C4-2B (cell line): ENCODE data around the gene KRT12.

Source experiments
- H3K27ac ChIP-seq: fragments of 450-650 bp; 2 replicates; pipeline ENCODE4 v1.5.1; 2017
- ZFX ChIP-seq: fragments of 450-650 bp; IDR thresholded peaks from 2 replicates; pipeline ENCODE4 v1.6.1; 2017
- TF ChIP-seq, protein P1 (sequence below): fragments of 450-650 bp; conservative IDR thresholded peaks from 2 replicates; pipeline ENCODE4 v1.5.1; 2017; ENCODE audit warnings: mild to moderate bottlenecking

KRT12 gene

DNA sequence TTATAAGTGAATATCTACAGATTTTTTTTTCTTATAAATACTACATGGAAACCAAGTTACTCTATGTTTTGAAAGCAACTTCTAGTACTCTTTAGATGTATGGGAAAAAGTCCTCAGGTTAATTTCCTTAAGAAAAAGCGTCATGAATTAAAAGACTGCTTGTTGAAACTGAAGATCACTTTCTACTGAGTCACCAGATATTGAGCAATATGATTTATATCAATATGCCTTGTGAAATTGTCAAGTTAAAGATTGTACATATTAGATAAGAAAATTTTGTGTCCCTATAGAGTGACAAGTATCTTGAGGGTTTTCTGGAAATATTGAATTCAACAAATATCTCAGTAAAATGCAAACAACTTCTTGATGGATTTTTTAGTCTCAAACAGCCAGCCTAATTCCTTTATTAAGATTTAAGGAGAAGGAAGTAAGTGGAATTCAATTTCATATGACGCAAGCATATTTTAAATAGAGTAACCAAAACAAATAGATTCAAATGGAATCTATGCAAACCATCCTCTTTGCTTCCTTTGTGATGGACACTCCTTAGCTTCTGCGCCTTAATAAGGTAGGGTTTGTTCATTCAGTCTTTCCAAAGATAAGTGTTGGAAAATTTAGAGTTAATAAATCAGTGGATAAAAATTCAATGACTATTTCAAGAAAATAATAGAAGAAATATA is 16.6 kb downstream of the KRT12 start:
- no peak for TF ChIP-seq ZFX
- TF ChIP-seq, protein P1, sequence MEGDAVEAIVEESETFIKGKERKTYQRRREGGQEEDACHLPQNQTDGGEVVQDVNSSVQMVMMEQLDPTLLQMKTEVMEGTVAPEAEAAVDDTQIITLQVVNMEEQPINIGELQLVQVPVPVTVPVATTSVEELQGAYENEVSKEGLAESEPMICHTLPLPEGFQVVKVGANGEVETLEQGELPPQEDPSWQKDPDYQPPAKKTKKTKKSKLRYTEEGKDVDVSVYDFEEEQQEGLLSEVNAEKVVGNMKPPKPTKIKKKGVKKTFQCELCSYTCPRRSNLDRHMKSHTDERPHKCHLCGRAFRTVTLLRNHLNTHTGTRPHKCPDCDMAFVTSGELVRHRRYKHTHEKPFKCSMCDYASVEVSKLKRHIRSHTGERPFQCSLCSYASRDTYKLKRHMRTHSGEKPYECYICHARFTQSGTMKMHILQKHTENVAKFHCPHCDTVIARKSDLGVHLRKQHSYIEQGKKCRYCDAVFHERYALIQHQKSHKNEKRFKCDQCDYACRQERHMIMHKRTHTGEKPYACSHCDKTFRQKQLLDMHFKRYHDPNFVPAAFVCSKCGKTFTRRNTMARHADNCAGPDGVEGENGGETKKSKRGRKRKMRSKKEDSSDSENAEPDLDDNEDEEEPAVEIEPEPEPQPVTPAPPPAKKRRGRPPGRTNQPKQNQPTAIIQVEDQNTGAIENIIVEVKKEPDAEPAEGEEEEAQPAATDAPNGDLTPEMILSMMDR = no peak
- no peak overlapping the region for H3K27ac ChIP-seq

DNA sequence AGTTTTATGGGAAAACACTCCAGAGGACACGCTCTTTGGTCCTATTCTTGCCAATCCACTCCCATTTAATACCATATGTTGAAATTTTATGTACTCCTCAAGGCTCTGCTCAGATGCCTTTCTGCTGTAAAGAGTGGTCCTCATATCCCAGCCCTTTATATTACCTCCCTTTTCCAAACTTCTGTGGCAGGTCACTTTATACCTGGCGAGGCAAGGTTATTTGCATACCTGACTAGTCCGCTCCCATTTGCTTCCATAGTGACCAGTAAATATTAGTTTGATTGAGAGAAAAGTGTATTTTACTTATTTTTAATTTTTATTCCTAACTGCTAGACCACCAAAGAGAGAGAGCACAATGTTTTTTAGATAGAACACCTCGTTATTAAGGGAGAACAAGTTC is 17.3 kb downstream of the KRT12 start:
- H3K27ac ChIP-seq = no peak overlapping the region
- TF ChIP-seq, protein P1 = no peak
- no peak for TF ChIP-seq ZFX

DNA sequence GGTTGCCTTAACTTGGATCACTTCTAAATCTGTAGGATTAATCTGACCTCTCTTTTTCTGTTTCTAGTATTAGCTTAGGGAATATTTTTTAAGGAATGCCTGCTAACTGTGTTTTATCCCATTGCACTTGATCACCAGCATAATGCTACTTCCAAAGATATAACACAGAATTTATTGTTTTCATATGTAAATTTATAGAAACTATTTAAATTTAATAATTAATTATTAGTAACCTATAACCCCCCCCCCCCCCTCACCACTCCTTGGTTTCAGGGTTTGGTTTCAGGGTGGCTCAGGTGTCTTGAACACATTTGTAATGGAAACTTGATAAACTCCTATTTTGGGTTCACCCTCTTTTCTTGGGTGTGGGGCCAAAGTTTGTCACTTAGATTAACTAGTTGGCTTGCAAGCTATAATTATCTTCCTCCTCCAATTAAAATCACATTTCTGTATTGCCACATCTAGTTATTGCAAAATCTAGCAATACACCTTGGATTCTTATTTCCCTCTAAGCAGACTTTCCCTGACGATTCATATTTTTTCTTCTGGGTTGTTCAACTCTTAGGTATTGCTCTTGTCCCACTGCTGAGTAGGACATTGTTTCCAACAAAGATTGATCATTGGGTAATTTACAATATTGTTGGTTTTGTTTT is 18.3 kb downstream of the KRT12 start:
- no peak overlapping the region for H3K27ac ChIP-seq
- TF ChIP-seq, protein P1 = no peak
- no peak for TF ChIP-seq ZFX

DNA sequence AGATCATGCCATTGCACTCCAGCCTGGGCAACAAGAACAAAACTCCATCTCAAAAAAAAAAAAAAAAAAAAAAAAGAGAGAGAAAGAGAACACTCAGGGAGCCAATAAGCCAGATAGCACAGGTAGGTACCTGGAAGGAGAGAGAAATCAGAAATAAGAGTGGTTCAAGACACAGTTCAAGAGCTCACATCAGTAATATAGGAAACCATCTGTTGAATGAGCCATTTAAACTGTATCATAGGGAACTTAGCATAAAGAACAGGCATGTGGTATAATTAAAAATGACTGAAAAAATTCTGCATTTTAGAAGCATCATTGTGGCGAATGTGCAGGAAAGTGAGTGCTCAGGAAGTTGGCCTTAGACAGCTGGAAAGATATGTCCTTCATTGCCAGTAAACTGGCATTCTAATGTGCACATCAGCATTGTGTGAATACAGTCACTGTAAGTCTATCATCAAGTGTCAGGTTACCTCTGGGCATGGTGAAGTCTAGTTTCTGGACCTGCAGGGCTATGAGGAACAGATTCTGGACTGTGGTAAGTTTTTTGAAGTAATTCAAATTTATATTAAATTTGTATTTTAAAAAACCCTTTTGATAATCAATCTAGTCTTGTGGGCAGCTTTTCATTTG is 20.4 kb downstream of the KRT12 start:
- TF ChIP-seq, protein P1 = no peak
- no peak for TF ChIP-seq ZFX
- no peak overlapping the region for H3K27ac ChIP-seq

DNA sequence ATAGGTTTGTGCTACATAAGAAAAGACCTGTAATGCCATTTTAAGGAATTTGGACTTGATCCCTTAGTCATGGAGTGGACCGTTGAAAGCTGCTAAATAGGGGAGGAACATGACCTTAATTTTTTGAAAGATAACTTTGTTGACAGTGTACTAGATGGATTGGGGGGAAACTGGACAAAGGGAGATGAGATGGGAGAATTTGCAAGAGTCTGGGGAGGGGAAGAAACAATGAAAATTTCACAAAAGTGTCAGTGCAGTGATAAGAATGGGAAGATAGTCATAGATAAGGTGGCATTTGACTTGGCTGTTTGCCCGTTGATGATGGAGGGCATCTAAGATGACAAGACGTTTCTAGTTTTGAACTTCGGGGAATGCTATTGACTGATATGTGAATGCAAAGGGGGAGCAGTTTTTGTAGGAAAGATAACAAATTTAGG is 22.3 kb downstream of the KRT12 start:
- TF ChIP-seq, protein P1 = no peak
- TF ChIP-seq ZFX = no peak
- H3K27ac ChIP-seq = no peak overlapping the region

DNA sequence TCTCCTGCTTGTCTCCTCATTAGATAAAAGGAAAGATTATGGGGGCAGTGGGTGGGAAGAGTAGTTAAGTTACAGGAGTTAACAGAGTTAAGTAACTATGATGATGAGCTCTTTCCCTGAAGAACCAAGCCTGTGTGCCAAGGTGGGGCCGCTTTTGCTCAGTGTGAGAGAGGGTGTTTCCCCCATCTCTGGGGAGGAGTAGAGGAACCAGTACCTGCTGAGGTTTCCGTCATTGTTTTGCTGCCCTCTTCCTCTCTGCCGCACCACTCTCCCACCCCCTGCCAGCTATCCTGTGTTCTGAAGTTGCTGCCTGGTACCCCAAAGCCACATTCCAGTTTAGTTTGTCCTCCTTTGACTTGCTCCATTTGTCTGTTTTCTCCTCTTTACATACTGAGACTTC is 23.8 kb downstream of the KRT12 start:
- no peak overlapping the region for H3K27ac ChIP-seq
- TF ChIP-seq, protein P1 = no peak
- no peak for TF ChIP-seq ZFX

DNA sequence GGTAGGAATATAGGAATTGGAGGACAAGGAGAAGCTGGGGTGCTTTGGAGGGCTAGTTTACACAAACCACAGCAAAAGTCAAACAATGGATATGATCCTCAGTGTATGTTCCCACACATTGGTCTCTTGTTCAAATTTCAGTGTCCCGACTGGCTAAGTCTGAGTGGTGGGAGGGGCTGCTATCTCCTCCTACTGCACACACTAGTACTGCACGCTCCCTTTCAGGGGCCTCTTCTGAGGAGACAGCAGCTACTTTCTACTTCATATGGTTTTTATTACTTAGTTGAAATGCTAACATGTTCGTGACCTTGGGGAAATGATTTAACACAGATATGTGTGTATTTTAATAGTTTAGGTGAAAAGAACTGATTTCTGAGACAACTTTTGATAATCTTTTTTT is 25.8 kb downstream of the KRT12 start:
- TF ChIP-seq, protein P1 = no peak
- no peak for TF ChIP-seq ZFX

More for the DNA sequence above, 25.8 kb downstream of the KRT12 start:
- H3K27ac ChIP-seq = no peak overlapping the region
